H9 (cell line): Measurements from ENCODE around the gene ANO6. TPM values are rescaled to one million over a fixed set of nuclear protein-coding genes. Genes with fewer than 3 reads are reported as not detected.

Source experiments
- DNase-seq: peaks from one replicate; pipeline ENCODE4 v3.0.0-alpha.2; 2017
- H2AFZ ChIP-seq: one replicate; pipeline ENCODE4 v1.6.1; 2013; ENCODE audit warnings: mild to moderate bottlenecking, low read length, control low read depth, moderate library complexity
- H2AK5ac ChIP-seq: 2 replicates; pipeline ENCODE4 v1.6.1; 2013; ENCODE audit warnings: low read length, control low read depth, mixed read lengths; ENCODE audit not compliant: insufficient read length
- H2BK120ac ChIP-seq: one replicate; pipeline ENCODE4 v1.6.1; 2013; ENCODE audit warnings: low read depth, mild to moderate bottlenecking, low read length, control low read depth, inconsistent platforms; ENCODE audit not compliant: poor library complexity, severe bottlenecking
- H2BK12ac ChIP-seq: 2 replicates; pipeline ENCODE4 v1.6.1; 2013; ENCODE audit warnings: low read length, control low read depth, mixed read lengths, low read depth; ENCODE audit not compliant: insufficient read length
- H2BK15ac ChIP-seq: 2 replicates; pipeline ENCODE4 v1.6.1; 2013; ENCODE audit warnings: low read depth, low read length, control low read depth
- H2BK20ac ChIP-seq: one replicate; pipeline ENCODE4 v1.6.1; 2013; ENCODE audit warnings: low read depth, mild to moderate bottlenecking, low read length, control low read depth, inconsistent platforms; ENCODE audit not compliant: poor library complexity, severe bottlenecking
- H2BK5ac ChIP-seq: 2 replicates; pipeline ENCODE4 v1.6.1; 2013; ENCODE audit warnings: low read length, control low read depth, mixed read lengths; ENCODE audit not compliant: insufficient read length
- H3K14ac ChIP-seq: 2 replicates; pipeline ENCODE4 v1.6.1; 2013; ENCODE audit warnings: low read length, control low read depth; ENCODE audit not compliant: insufficient read depth
- H3K18ac ChIP-seq: 2 replicates; pipeline ENCODE4 v1.6.1; 2013; ENCODE audit warnings: low read depth, mild to moderate bottlenecking, mixed read lengths, low read length, control low read depth; ENCODE audit not compliant: insufficient read length
- H3K23ac ChIP-seq: 2 replicates; pipeline ENCODE4 v1.6.1; 2013; ENCODE audit warnings: low read length, control low read depth, mixed read lengths, low read depth; ENCODE audit not compliant: insufficient read length
- H3K23me2 ChIP-seq: 2 replicates; pipeline ENCODE4 v1.6.1; 2013; ENCODE audit warnings: low read depth, mild to moderate bottlenecking, mixed read lengths, low read length, control low read depth; ENCODE audit not compliant: insufficient read length, poor library complexity, severe bottlenecking
- H3K27ac ChIP-seq: 2 replicates; pipeline ENCODE4 v1.5.1; 2013; ENCODE audit warnings: low read length, control low read depth, mixed read lengths, low read depth; ENCODE audit not compliant: insufficient read length
- H3K27me3 ChIP-seq: 2 replicates; pipeline ENCODE4 v1.6.1; 2013; ENCODE audit warnings: low read length, control low read depth, inconsistent platforms; ENCODE audit not compliant: insufficient read depth
- H3K4ac ChIP-seq: 2 replicates; pipeline ENCODE4 v1.6.1; 2013; ENCODE audit warnings: low read depth, mild to moderate bottlenecking, control low read depth, inconsistent platforms, low read length, moderate library complexity
- H3K4me1 ChIP-seq: 2 replicates; pipeline ENCODE4 v1.6.1; 2013; ENCODE audit warnings: low read length, control low read depth, inconsistent platforms; ENCODE audit not compliant: insufficient read depth
- H3K4me2 ChIP-seq: 2 replicates; pipeline ENCODE4 v1.6.1; 2013; ENCODE audit warnings: low read length, control low read depth, mixed read lengths; ENCODE audit not compliant: insufficient read length, insufficient read depth
- H3K56ac ChIP-seq: 2 replicates; pipeline ENCODE4 v1.6.1; 2013; ENCODE audit warnings: low read depth, mild to moderate bottlenecking, mixed read lengths, low read length, control low read depth; ENCODE audit not compliant: insufficient read length
- H3K79me1 ChIP-seq: 2 replicates; pipeline ENCODE4 v1.6.1; 2013; ENCODE audit warnings: low read depth, mild to moderate bottlenecking, moderate library complexity, low read length, control low read depth, inconsistent platforms; ENCODE audit not compliant: insufficient read depth, poor library complexity, severe bottlenecking
- H3K79me2 ChIP-seq: 2 replicates; pipeline ENCODE4 v1.6.1; 2013; ENCODE audit warnings: low read length, control low read depth, inconsistent platforms; ENCODE audit not compliant: insufficient read depth
- H3K9ac ChIP-seq: 2 replicates; pipeline ENCODE4 v1.6.1; 2013; ENCODE audit warnings: low read length, control low read depth, mixed read lengths; ENCODE audit not compliant: insufficient read length; ENCODE audit errors: extremely low read depth
- H3K9me3 ChIP-seq: one replicate; pipeline ENCODE4 v1.6.1; 2013; ENCODE audit warnings: low read depth, low read length, inconsistent platforms; ENCODE audit not compliant: control insufficient read depth
- H3T11ph ChIP-seq: one replicate; pipeline ENCODE4 v1.6.1; 2013; ENCODE audit warnings: mild to moderate bottlenecking, low read length, control low read depth, inconsistent platforms
- H4K20me1 ChIP-seq: one replicate; pipeline ENCODE4 v1.6.1; 2013; ENCODE audit not compliant: control insufficient read depth, insufficient read length, insufficient read depth
- H4K5ac ChIP-seq: 2 replicates; pipeline ENCODE4 v1.6.1; 2013; ENCODE audit warnings: low read depth, mild to moderate bottlenecking, mixed read lengths, low read length, control low read depth; ENCODE audit not compliant: insufficient read length
- H4K8ac ChIP-seq: replicated peaks from 2 replicates; pipeline ENCODE4 v1.6.1; 2013; ENCODE audit warnings: low read length, control low read depth, mixed read lengths, low read depth; ENCODE audit not compliant: insufficient read length
- H4K91ac ChIP-seq: 2 replicates; pipeline ENCODE4 v1.6.1; 2013; ENCODE audit warnings: low read depth, mild to moderate bottlenecking, moderate library complexity, mixed read lengths, low read length, control low read depth; ENCODE audit not compliant: insufficient read length
- H3K27ac Mint-ChIP-seq, 3 experiments: 2 replicates in 2 of 3; 3 replicates in 1 of 3; pipeline ENCODE4 v1.8.0; 2020 to 2021; ENCODE audit warnings: mixed read lengths in 3 of 3, mild to moderate bottlenecking in 1 of 3, moderate library complexity in 1 of 3
- H3K27me3 Mint-ChIP-seq: 2 replicates; pipeline ENCODE4 v1.8.0; 2021; ENCODE audit warnings: low read depth, mild to moderate bottlenecking, moderate library complexity, mixed read lengths
- H3K36me3 Mint-ChIP-seq, 3 experiments: 2 replicates in 2 of 3; 3 replicates in 1 of 3; pipeline ENCODE4 v1.8.0; 2020 to 2021; ENCODE audit warnings: low read depth in 3 of 3, mixed read lengths in 3 of 3; ENCODE audit not compliant: insufficient read depth in 1 of 3
- H3K4me1 Mint-ChIP-seq, 2 experiments: 2 replicates each; pipeline ENCODE4 v1.8.0; 2020; ENCODE audit warnings: mixed read lengths in 2 of 2
- H3K4me3 Mint-ChIP-seq, 2 experiments: 2 replicates in 1 of 2; 3 replicates in 1 of 2; pipeline ENCODE4 v1.8.0; 2020 to 2021; ENCODE audit warnings: mild to moderate bottlenecking in 2 of 2, mixed read lengths in 2 of 2, moderate library complexity in 1 of 2
- H3K9me3 Mint-ChIP-seq, 2 experiments: 2 replicates in 1 of 2; 3 replicates in 1 of 2; pipeline ENCODE4 v1.8.0; 2020; ENCODE audit warnings: mild to moderate bottlenecking in 2 of 2, mixed read lengths in 2 of 2, moderate library complexity in 1 of 2
- CTCF ChIP-seq: fragments of 200-600 bp; sonication (generic); conservative IDR thresholded peaks from 3 replicates; pipeline ENCODE4 v1.8.0; 2021; ENCODE audit warnings: antibody characterized with exemption, mild to moderate bottlenecking
- WGBS: extraction: QIAGEN DNeasy Blood & Tissue Kit; methylation state at CpG from one replicate; pipeline ENCODE4 v1.1.7; 2013; ENCODE audit warnings: missing lambda C conversion rate, low lambda C conversion rate, mixed read lengths; ENCODE audit not compliant: insufficient read length; ENCODE audit errors: extremely low coverage; 5-methylcytosine and 5-hydroxymethylcytosine counted together
- total RNA-seq: library from RNA; stranded (reverse); gene quantifications from 2 replicates; pipeline ENCODE4 v1.2.1, GENCODE V29; 2021

Gene ANO6
- total RNA-seq, 1 experiment from 2014 or later: 24.3 TPM

GRCh38 chr12:45224311-45224710 is 8.4 kb downstream of the ANO6 start:
- H2AFZ ChIP-seq: no peak overlapping the region
- Mint-ChIP-seq H3K27ac (no peak overlapping the region), H3K9me3 (peaks cover 0 to 2% of the 10 kb centered on the region in 2 experiments; a peak in 2 of 5 replicates), H3K36me3 (peaks cover 20 to 24% (median 22%) of the 10 kb centered on the region in 3 experiments), H3K4me1 (peaks cover 41 to 42% of the 10 kb centered on the region in 2 experiments), H3K27me3 (no peaks in the 10 kb centered on the region), H3K4me3 (no peak overlapping the region)
- no peak overlapping the region for H4K91ac ChIP-seq
- no peaks in the 10 kb centered on the region for H3K9me3 ChIP-seq
- no peaks in the 10 kb centered on the region for H4K20me1 ChIP-seq
- no peak overlapping the region for H3K27ac ChIP-seq
- no peak overlapping the region for H2BK15ac ChIP-seq
- no peak overlapping the region for H3K9ac ChIP-seq
- H2AK5ac ChIP-seq: no peak overlapping the region
- H4K5ac ChIP-seq: no peak overlapping the region
- no peak overlapping the region for H2BK120ac ChIP-seq
- no peak overlapping the region for H3K23ac ChIP-seq
- no peaks in the 10 kb centered on the region for H3K23me2 ChIP-seq
- H3K18ac ChIP-seq: no peak overlapping the region
- DNase-seq: no peak
- peaks cover 13% of the 10 kb centered on the region for H3K4me1 ChIP-seq
- no peak overlapping the region for H3K56ac ChIP-seq
- no CpG with 5 or more reads among the region's 1 CpG for WGBS
- peaks cover 28% of the 10 kb centered on the region; the same call in 1 of the 2 replicates for H3K79me2 ChIP-seq
- H4K8ac ChIP-seq: no peak overlapping the region
- H2BK12ac ChIP-seq: no peak overlapping the region
- H2BK20ac ChIP-seq: no peak overlapping the region
- H3K4me2 ChIP-seq: no peak overlapping the region
- H3T11ph ChIP-seq: no peak overlapping the region
- H3K14ac ChIP-seq: no peak overlapping the region
- H3K79me1 ChIP-seq: peaks cover 5% of the 10 kb centered on the region
- no peak for TF ChIP-seq CTCF
- no peak overlapping the region for H3K4ac ChIP-seq
- H3K27me3 ChIP-seq: no peaks in the 10 kb centered on the region
- H2BK5ac ChIP-seq: no peak overlapping the region
